ENCODE results near the gene YIPF2.
"Not testable (repeated sequence)": the region's sequence is repeated elsewhere in the genome, so short reads cannot be mapped to it uniquely, and the experiment has no call there.

The YIPF2 gene

DNA sequence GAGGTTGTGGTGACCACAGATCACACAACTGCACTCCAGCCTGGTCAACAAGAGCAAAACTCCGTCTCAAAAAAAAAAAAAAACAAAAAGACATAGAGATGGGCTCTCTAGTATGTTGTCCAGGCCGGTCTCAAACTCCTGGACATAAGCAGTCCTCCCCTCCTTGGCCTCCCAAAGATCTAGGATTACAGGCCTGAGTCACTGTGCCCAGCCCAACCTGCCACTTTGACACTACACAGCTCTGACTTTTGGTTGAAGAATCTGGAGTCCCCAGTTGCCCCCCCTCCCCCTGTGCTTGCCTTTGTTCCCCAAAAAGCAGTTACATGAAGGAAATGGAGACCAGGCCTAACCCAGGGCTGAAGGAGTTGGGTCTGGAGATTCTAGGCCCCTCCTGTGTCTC lies 44.2 kb downstream of the YIPF2 start:
- Histone ChIP-seq H3K4me3 (no peak overlapping the region), H3K27ac (no peak overlapping the region)
- TF ChIP-seq, protein P1, sequence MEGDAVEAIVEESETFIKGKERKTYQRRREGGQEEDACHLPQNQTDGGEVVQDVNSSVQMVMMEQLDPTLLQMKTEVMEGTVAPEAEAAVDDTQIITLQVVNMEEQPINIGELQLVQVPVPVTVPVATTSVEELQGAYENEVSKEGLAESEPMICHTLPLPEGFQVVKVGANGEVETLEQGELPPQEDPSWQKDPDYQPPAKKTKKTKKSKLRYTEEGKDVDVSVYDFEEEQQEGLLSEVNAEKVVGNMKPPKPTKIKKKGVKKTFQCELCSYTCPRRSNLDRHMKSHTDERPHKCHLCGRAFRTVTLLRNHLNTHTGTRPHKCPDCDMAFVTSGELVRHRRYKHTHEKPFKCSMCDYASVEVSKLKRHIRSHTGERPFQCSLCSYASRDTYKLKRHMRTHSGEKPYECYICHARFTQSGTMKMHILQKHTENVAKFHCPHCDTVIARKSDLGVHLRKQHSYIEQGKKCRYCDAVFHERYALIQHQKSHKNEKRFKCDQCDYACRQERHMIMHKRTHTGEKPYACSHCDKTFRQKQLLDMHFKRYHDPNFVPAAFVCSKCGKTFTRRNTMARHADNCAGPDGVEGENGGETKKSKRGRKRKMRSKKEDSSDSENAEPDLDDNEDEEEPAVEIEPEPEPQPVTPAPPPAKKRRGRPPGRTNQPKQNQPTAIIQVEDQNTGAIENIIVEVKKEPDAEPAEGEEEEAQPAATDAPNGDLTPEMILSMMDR (IDR thresholded peaks at IDR 0.05) = no peak
- DNase-seq (ENCODE audit: low spot score) = no peak

DNA sequence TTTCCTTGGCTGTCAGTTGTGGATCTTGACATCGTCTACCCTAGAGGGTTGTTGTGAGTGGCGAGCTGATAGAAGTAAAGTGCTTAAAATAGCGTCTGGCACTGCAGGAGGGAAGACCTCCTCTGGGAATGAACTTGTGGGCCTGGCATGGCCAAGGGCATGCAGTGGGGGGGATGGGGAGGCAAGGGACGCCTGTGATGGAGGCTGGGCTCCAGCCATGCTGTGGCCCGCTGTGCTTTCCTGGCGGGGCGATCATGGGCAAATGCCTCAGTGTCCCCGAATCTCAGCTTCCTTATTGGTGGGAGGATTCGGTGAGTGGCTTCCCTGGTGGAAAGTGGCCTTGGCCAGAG lies 46.4 kb downstream of the YIPF2 start:
- Histone ChIP-seq H3K27ac (no peak overlapping the region), H3K4me3 (no peak overlapping the region)
- TF ChIP-seq, protein P1 (IDR thresholded peaks at IDR 0.05) = no peak
- no peak for DNase-seq (ENCODE audit: low spot score)

DNA sequence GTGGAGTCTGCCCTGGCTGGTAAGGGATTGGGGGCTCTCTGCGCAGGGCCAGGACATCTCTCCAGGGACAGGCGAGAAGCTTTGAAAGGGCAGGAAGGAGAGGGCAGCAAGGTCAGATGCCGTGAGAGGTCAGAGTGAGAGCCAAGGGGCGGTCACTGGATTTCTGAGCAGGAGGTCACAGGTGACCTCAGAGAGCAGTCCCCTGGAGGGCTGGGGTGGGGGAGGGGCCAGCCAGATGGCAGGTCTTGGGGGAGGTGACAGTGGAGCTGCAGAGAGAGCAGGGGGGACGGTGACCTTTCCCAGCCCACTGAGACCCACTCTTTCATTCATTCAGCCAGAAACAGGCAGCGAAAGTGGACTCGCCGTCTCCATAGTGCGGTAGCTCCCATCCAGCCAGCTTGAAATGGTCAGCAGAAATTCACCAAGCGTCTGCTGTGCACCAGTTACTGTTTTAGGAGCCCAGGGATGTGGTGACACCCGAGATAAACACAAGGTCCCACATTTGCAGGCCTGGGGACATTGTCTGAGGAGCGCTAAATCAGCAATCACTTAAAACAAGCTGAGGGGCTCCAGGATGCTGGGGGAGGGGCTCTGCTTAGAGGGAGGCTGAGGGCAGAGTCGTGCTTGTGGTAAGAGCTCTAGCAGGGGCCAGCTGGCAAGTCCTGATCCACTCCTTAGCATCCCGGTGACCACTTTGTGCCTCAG lies 46.9 kb downstream of the YIPF2 start:
- DNase-seq (ENCODE audit: low spot score) = no peak
- no peak overlapping the region for H3K27ac ChIP-seq
- H3K4me3 ChIP-seq = no peak overlapping the region
- TF ChIP-seq, protein P1 (IDR thresholded peaks at IDR 0.05) = no peak

DNA sequence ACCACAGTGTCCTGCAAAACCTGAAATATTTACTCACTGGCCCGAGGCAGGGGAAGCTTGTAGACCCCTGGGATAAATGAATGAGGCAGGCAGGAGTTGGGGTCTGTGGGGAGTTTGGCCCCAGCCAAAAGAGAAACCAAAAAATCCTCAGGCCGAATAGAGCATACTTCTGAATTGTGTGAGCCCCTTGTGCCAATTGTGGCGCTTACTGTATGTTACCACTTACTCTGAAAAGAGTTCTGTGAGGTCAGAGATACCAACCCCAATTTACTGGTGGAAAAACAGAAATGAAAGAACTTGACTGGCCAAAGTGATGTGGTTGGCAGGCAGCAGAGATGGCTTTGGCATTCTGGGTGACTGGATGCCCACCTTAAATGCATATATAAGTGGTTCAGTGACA lies 50.2 kb downstream of the YIPF2 start:
- TF ChIP-seq, protein P1 (IDR thresholded peaks at IDR 0.05) = no peak
- no peak for DNase-seq (ENCODE audit: low spot score)
- no peak overlapping the region for H3K27ac ChIP-seq
- H3K4me3 ChIP-seq = no peak overlapping the region

DNA sequence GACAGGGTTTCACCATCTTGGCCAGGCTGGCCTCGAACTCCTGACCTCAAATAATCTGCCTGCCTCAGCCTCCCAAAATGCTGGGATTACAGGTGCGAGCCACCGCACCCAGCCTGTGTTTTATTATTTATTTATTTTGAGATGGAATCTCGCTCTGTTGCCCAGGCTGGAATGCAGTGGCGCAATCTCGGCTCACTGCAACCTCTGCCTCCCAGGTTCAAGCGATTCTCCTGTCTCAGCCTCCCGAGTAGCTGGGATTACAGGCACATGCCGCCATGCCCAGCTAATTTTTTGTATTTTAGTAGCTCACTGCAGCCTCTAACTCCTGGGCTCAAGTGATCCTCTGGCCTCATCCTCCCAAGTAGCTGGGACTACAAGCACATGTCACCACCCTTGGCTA lies 50.8 kb downstream of the YIPF2 start:
- not testable (repeated sequence) for DNase-seq (ENCODE audit: low spot score); H3K4me3 ChIP-seq
- H3K27ac ChIP-seq = peak overlapping the region in 1 of 2 donors; percentile 69

DNA sequence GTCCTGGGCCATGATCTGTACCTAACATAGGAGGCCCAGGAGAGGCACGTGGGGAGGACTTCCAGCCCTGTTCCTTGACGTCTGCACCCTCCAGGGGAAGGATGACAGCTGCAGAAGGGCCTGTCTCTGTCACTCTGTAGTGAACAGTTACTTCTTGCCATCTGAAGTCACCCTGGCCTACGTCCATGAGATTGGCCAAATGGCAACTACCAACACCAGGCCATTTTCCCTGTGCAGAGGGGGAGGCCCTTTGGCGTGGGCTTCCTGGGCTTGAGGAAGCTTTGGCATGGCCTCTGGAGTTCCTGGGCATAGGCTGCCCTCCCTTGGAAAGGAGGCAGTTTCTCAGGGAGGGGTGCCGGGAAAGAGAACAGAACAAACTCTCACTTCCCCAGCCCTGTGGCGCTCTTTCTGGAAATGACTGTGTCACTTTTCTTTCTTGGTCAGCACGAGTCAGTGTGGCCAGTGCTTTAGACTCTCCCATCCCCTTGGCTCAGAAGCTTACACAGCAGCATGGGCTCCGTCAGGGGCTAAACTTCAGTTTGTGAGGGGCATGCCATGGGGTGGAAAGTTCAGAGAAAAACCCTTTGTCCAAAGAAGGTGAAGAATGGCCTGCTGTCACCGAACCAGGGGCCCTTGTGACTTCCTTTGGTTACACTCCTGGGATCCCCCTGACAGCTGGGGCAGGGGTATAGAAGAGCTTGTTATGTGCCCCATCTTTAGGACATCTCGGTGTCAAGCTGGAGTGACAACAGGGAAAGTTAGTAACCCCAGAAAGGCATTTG lies 51.8 kb downstream of the YIPF2 start:
- Histone ChIP-seq H3K4me3 (no peak overlapping the region), H3K27ac (peak overlapping the region in 1 of 2 donors; percentile 69)
- DNase-seq (ENCODE audit: low spot score) = no peak
- TF ChIP-seq, protein P1 (IDR thresholded peaks at IDR 0.05) = no peak

DNA sequence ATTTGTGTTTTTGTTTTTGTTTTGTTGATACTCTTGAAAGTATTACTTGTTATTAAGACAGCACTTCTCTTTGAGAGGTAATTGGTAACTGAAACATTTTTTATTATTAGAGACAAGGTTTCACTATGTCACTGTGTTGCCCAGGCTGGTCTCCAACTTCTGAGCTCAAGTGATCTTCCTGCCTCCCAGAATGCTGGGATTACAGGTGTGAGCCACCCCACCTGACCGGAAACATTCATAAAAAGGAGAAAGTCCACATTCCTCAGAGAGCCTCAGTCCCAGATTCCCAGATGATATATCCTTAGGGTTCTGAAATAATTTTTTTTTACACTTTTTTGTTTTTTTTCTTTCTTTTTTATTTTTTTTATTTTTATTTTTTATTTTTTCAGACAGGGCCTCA lies 54.4 kb downstream of the YIPF2 start:
- no peak for DNase-seq (ENCODE audit: low spot score)

More for the DNA sequence above, 54.4 kb downstream of the YIPF2 start:
- H3K27ac ChIP-seq = no peak overlapping the region
- TF ChIP-seq, protein P1 (IDR thresholded peaks at IDR 0.05) = no peak
- H3K4me3 ChIP-seq = no peak overlapping the region

Measured in coronary artery (tissue), 2 donors.